Endodermal cell (in vitro differentiated cells): ENCODE data around the gene GSK3A. TPM values are rescaled to one million over a fixed set of nuclear protein-coding genes. Genes with fewer than 3 reads are reported as not detected.

Experiments used
- DNase-seq: peaks from one replicate; pipeline ENCODE4 v3.0.0-alpha.2; 2017
- H3K27ac ChIP-seq: 2 replicates; pipeline ENCODE4 v1.5.1; 2013; ENCODE audit warnings: mild to moderate bottlenecking, low read depth, low read length, moderate library complexity
- H3K27me3 ChIP-seq: 2 replicates; pipeline ENCODE4 v1.6.1; 2013; ENCODE audit warnings: mild to moderate bottlenecking, low read length, moderate library complexity; ENCODE audit not compliant: insufficient read depth, control insufficient read depth, poor library complexity, severe bottlenecking
- H3K36me3 ChIP-seq: 2 replicates; pipeline ENCODE4 v1.7.0; 2013; ENCODE audit warnings: mild to moderate bottlenecking, low read length, moderate library complexity; ENCODE audit not compliant: control insufficient read depth, insufficient read depth
- H3K4me1 ChIP-seq: one replicate; pipeline ENCODE4 v1.7.0; 2013; ENCODE audit warnings: low read length; ENCODE audit not compliant: control insufficient read depth, insufficient read depth
- H3K4me3 ChIP-seq: 2 replicates; pipeline ENCODE4 v1.5.1; 2013; ENCODE audit warnings: mild to moderate bottlenecking, low read length, moderate library complexity
- H3K9ac ChIP-seq: 2 replicates; pipeline ENCODE4 v1.6.1; 2013; ENCODE audit warnings: mild to moderate bottlenecking, low read length, moderate library complexity; ENCODE audit not compliant: poor library complexity, severe bottlenecking; ENCODE audit errors: extremely low read depth
- H3K9me3 ChIP-seq: 2 replicates; pipeline ENCODE4 v1.6.1; 2013; ENCODE audit warnings: mild to moderate bottlenecking, low read length, moderate library complexity; ENCODE audit not compliant: control insufficient read depth
- H3K27ac Mint-ChIP-seq: 2 replicates; pipeline ENCODE4 v1.8.0; 2020; ENCODE audit warnings: mixed read lengths
- H3K27me3 Mint-ChIP-seq: 2 replicates; pipeline ENCODE4 v1.8.0; 2021; ENCODE audit warnings: mild to moderate bottlenecking, mixed read lengths; ENCODE audit not compliant: insufficient read depth
- H3K36me3 Mint-ChIP-seq: 2 replicates; pipeline ENCODE4 v1.8.0; 2020; ENCODE audit warnings: low read depth, mixed read lengths
- H3K4me1 Mint-ChIP-seq: 2 replicates; pipeline ENCODE4 v1.8.0; 2020; ENCODE audit warnings: mixed read lengths
- H3K4me3 Mint-ChIP-seq: 2 replicates; pipeline ENCODE4 v1.8.0; 2020; ENCODE audit warnings: mild to moderate bottlenecking, moderate library complexity, mixed read lengths
- H3K9me3 Mint-ChIP-seq: 2 replicates; pipeline ENCODE4 v1.8.0; 2020; ENCODE audit warnings: mild to moderate bottlenecking, mixed read lengths
- WGBS, 2 experiments: methylation state at CpG; one replicate each; pipeline versions ENCODE4 v1.1.5 to v1.1.7; 2013; ENCODE audit warnings: missing lambda C conversion rate in 2 of 2, mixed read lengths in 1 of 2; ENCODE audit not compliant: insufficient coverage in 1 of 2, insufficient read length in 1 of 2; 5-methylcytosine and 5-hydroxymethylcytosine counted together
- total RNA-seq, 2 donors: library from RNA; stranded (reverse); fragmentation: NEBNext Ultra II Directional in 1 of 2; extraction: Animal tissue kit (Norgen Biotek cat#: 25700) in 1 of 2; gene quantifications; 2 replicates in 1 of 2; 3 replicates in 1 of 2; pipeline ENCODE4 v1.2.1, GENCODE V29; 2021
- TF ChIP-seq, protein P1 (sequence below): fragments of 200-600 bp; sonication (generic); conservative IDR thresholded peaks from 2 replicates; pipeline ENCODE4 v1.5.0; 2021; ENCODE audit warnings: antibody characterized with exemption, mild to moderate bottlenecking

Gene GSK3A
- total RNA-seq, 2 donors from 2014 or later: 52.6 to 55.1 TPM

DNA sequence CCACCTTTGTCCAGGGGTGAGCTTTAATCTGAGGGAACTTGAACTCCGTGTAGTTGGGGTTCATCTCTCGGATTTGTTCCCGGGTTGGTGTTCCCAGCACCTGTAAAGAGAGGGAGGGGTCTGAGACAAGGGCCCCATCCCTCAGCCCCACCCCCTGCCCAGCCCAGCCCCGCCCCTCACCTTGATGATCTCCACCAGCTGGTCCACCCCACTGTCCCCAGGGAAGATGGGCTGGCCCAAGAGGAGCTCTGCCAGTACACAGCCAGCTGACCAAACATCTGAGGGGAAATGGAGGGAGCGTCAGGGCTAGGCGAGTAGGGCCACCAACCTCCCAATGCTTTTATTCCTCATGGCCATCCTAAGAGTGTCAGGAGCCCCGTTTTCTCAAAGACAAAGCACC lies 9.3 kb downstream of the GSK3A start:
- Mint-ChIP-seq H3K36me3 (peaks cover 70% of the 10 kb centered on the region), H3K4me3 (no peak overlapping the region), H3K4me1 (peaks cover 6% of the 10 kb centered on the region), H3K9me3 (no peaks in the 10 kb centered on the region), H3K27ac (no peak overlapping the region), H3K27me3 (no peaks in the 10 kb centered on the region)
- H3K27ac ChIP-seq: no peak overlapping the region
- DNase-seq: no peak
- H3K4me1 ChIP-seq: peaks cover 3% of the 10 kb centered on the region
- TF ChIP-seq, protein P1, sequence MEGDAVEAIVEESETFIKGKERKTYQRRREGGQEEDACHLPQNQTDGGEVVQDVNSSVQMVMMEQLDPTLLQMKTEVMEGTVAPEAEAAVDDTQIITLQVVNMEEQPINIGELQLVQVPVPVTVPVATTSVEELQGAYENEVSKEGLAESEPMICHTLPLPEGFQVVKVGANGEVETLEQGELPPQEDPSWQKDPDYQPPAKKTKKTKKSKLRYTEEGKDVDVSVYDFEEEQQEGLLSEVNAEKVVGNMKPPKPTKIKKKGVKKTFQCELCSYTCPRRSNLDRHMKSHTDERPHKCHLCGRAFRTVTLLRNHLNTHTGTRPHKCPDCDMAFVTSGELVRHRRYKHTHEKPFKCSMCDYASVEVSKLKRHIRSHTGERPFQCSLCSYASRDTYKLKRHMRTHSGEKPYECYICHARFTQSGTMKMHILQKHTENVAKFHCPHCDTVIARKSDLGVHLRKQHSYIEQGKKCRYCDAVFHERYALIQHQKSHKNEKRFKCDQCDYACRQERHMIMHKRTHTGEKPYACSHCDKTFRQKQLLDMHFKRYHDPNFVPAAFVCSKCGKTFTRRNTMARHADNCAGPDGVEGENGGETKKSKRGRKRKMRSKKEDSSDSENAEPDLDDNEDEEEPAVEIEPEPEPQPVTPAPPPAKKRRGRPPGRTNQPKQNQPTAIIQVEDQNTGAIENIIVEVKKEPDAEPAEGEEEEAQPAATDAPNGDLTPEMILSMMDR: no peak
- WGBS, 2 experiments: 91 to 100% methylated on average over 2 to 7 of the region's 7 CpGs
- no peak overlapping the region for H3K9ac ChIP-seq
- H3K27me3 ChIP-seq: no peaks in the 10 kb centered on the region
- H3K4me3 ChIP-seq: no peak overlapping the region
- H3K9me3 ChIP-seq: no peaks in the 10 kb centered on the region
- peaks cover 83% of the 10 kb centered on the region for H3K36me3 ChIP-seq

DNA sequence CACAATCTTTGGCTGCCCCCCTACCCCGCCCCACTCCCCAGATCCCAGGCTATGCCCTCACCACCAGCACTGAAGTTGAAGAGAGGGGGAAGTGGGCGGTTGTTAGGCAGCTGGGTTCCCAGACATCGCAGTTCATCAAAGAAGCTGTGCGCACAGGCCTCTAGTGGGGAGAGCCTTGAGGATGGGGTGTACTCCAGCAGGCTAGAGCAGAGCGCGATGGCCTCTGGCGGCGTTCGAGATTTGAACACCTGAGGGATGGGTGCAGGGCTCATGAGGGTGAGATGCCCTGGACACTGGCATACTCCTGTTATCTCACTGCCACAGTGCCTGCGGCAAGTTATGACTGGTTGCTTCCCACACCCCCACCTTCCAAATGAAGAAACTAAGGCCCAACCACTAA lies 10.0 kb downstream of the GSK3A start:
- peaks cover 74% of the 10 kb centered on the region for H3K36me3 Mint-ChIP-seq
- peaks cover 3% of the 10 kb centered on the region for H3K4me1 ChIP-seq
- H3K36me3 ChIP-seq: peaks cover 83% of the 10 kb centered on the region
- H3K4me3 ChIP-seq: no peak overlapping the region
- no peak overlapping the region for H3K4me3 Mint-ChIP-seq
- no peaks in the 10 kb centered on the region for H3K27me3 Mint-ChIP-seq
- no peak overlapping the region for H3K27ac Mint-ChIP-seq
- no peak overlapping the region for H3K27ac ChIP-seq
- no peaks in the 10 kb centered on the region for H3K27me3 ChIP-seq
- H3K9ac ChIP-seq: no peak overlapping the region
- TF ChIP-seq, protein P1: no peak
- H3K4me1 Mint-ChIP-seq: peaks cover 6% of the 10 kb centered on the region
- H3K9me3 ChIP-seq: no peaks in the 10 kb centered on the region
- no peak for DNase-seq
- 94 to 96% methylated on average over 3 to 9 of the region's 10 CpGs for WGBS, 2 experiments
- no peaks in the 10 kb centered on the region for H3K9me3 Mint-ChIP-seq

DNA sequence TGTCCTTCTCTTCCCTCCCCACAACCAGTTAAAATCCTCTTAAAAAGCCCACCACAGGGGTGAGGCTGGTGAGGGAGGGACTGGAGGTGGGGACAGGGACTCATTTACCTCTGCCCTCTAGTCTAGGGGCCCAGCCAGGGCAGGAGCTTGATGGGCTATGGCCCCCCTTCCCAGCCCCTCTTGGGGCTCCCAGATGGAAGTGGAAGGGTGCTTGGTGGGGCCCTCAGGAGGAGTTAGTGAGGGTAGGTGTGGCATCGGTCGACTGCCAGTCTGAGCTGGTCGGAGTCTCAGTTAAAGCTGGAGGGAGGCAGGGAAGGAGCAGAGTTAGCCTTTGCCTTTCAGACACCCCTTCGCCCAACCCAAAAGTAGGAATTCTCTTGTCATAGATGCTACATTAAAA lies 11.8 kb downstream of the GSK3A start:
- TF ChIP-seq, protein P1: no peak
- Histone ChIP-seq H3K4me1 (peaks cover 3% of the 10 kb centered on the region), H3K4me3 (no peak overlapping the region), H3K9me3 (no peaks in the 10 kb centered on the region), H3K9ac (no peak overlapping the region), H3K27me3 (no peaks in the 10 kb centered on the region), H3K36me3 (peaks cover 84% of the 10 kb centered on the region), H3K27ac (no peak overlapping the region)
- peaks cover 6% of the 10 kb centered on the region for H3K4me1 Mint-ChIP-seq
- no peak overlapping the region for H3K4me3 Mint-ChIP-seq
- no peak for DNase-seq
- H3K9me3 Mint-ChIP-seq: no peaks in the 10 kb centered on the region
- H3K36me3 Mint-ChIP-seq: peaks cover 77% of the 10 kb centered on the region
- no peaks in the 10 kb centered on the region for H3K27me3 Mint-ChIP-seq
- no peak overlapping the region for H3K27ac Mint-ChIP-seq
- 92 to 100% methylated on average over 4 of the region's 4 CpGs for WGBS, 2 experiments
